HepG2 (cell line): ENCODE measurements around the gene RSBN1.

Experiments used
- HDAC2 ChIP-seq: sonication (generic); formaldehyde crosslinking; IDR thresholded peaks from 2 replicates; pipeline ENCODE4 v1.4.0; 2020; ENCODE audit warnings: missing genetic modification reagents
- PHF8 ChIP-seq: sonication (generic); formaldehyde crosslinking; IDR thresholded peaks from 2 replicates; pipeline ENCODE4 v1.5.0; 2020; ENCODE audit warnings: missing genetic modification reagents
- TAF1 ChIP-seq: sonication (generic); formaldehyde crosslinking; IDR thresholded peaks from 2 replicates; pipeline ENCODE4 v1.4.0; 2020; ENCODE audit warnings: missing genetic modification reagents
- ZBTB37 ChIP-seq: sonication (generic); formaldehyde crosslinking; IDR thresholded peaks from 2 replicates; pipeline ENCODE4 v1.4.0; 2020; ENCODE audit warnings: mild to moderate bottlenecking, missing genetic modification reagents

- TF ChIP-seq ZBTB37 (CRISPR knock-in tag) (no peak), PHF8 (no peak), HDAC2 (no peak), TAF1 (CRISPR knock-in tag) (no peak)
Observed at GRCh38 chr1:113812661-113813135, 422 bp upstream of the RSBN1 start.
